ENCODE data around the gene ACOT8.
"Not testable (repeated sequence)": the region's sequence is repeated elsewhere in the genome, so short reads cannot be mapped to it uniquely, and the experiment has no call there.

Gene ACOT8

GRCh38 chr20:45857114-45857881, at the start of gene ACOT8, which contains the start of gene ZSWIM3:
Gene ACOT8, minus strand, starts transcription at chr20:45857392. Its CDS starts 77 bp downstream, at chr20:45857315.
Gene ZSWIM3, plus strand, starts transcription at chr20:45857614. Its CDS starts 212 bp downstream, at chr20:45857826.
- peak; percentile 100 for DNase-seq (ENCODE audit: low read depth, low spot score)
- Histone ChIP-seq H3K27me3 (ENCODE audit: control insufficient read depth, insufficient read depth, low read length) (no peaks in the 10 kb centered on the region), H3K4me3 (ENCODE audit: low read length) (peak within 1 kb of the TSS; percentile 69), H3K36me3 (ENCODE audit: control insufficient read depth, insufficient read depth, low read length) (no peaks in the 10 kb centered on the region), H3K9me3 (ENCODE audit: control insufficient read depth, insufficient read depth, low read length) (no peaks in the 10 kb centered on the region), H3K4me1 (ENCODE audit: control insufficient read depth, insufficient read depth, low read length) (peaks cover 4% of the 10 kb centered on the region; the same call in 1 of the 2 replicates), H3K27ac (ENCODE audit: low read length) (no peak within 1 kb of the TSS)
- no CpG with 5 or more reads among the region's 36 CpGs for WGBS (ENCODE audit: insufficient coverage, insufficient read length)

- Histone ChIP-seq H3K27me3 (ENCODE audit: control insufficient read depth, insufficient read depth, low read length) (no peaks in the 10 kb centered on the region), H3K4me3 (ENCODE audit: low read length) (no peak overlapping the region), H3K36me3 (ENCODE audit: control insufficient read depth, insufficient read depth, low read length) (peaks cover 27% of the 10 kb centered on the region), H3K9me3 (ENCODE audit: control insufficient read depth, insufficient read depth, low read length) (no peaks in the 10 kb centered on the region), H3K27ac (ENCODE audit: low read length) (no peak overlapping the region), H3K4me1 (ENCODE audit: control insufficient read depth, insufficient read depth, low read length) (no peaks in the 10 kb centered on the region)
- no CpG with 5 or more reads among the region's 8 CpGs for WGBS (ENCODE audit: insufficient coverage, insufficient read length)
- no peak for DNase-seq (ENCODE audit: low read depth, low spot score)
Observed at GRCh38 chr20:45905505-45906079, 48.4 kb upstream of the ACOT8 start.

- peaks cover 27% of the 10 kb centered on the region for H3K36me3 ChIP-seq (ENCODE audit: control insufficient read depth, insufficient read depth, low read length)
- no peaks in the 10 kb centered on the region for H3K9me3 ChIP-seq (ENCODE audit: control insufficient read depth, insufficient read depth, low read length)
- WGBS (ENCODE audit: insufficient coverage, insufficient read length) = no CpG with 5 or more reads among the region's 16 CpGs
- no peak overlapping the region for H3K27ac ChIP-seq (ENCODE audit: low read length)
- no peaks in the 10 kb centered on the region for H3K27me3 ChIP-seq (ENCODE audit: control insufficient read depth, insufficient read depth, low read length)
- no peak overlapping the region for H3K4me3 ChIP-seq (ENCODE audit: low read length)
- no peak for DNase-seq (ENCODE audit: low read depth, low spot score)
- no peaks in the 10 kb centered on the region for H3K4me1 ChIP-seq (ENCODE audit: control insufficient read depth, insufficient read depth, low read length)
Observed at GRCh38 chr20:45904583-45905504, 47.7 kb upstream of the ACOT8 start.

DNA sequence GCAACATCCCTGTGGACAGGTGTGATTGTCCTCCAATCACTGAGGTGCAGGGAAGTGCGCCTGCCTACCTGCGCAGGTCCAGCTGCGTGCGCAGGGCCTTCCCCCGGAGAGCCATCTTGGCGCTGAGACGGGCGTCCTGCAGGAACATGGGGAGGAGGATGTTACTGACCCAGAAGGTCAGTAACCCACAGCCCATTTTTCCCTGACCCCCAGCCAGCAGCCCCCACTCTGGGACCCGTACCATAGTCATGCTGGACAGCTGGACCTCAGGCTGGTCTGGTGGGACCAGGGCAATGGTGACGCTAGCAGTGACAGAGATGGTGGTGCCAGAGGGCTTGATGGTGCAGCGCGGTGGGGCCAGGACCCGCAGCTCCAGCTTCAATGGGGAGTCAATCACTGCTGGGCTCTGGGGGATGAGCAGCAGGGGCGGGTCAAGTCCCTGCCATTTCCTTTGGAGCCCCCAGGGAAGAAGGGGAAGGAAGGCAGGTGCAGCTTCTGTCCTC, 45.1 kb upstream of the ACOT8 start:
- H3K9me3 ChIP-seq (ENCODE audit: control insufficient read depth, insufficient read depth, low read length) = no peaks in the 10 kb centered on the region
- no CpG with 5 or more reads among the region's 14 CpGs for WGBS (ENCODE audit: insufficient coverage, insufficient read length)
- no peak for DNase-seq (ENCODE audit: low read depth, low spot score)
- peaks cover 20% of the 10 kb centered on the region for H3K36me3 ChIP-seq (ENCODE audit: control insufficient read depth, insufficient read depth, low read length)
- no peaks in the 10 kb centered on the region for H3K4me1 ChIP-seq (ENCODE audit: control insufficient read depth, insufficient read depth, low read length)
- H3K4me3 ChIP-seq (ENCODE audit: low read length) = no peak overlapping the region
- no peaks in the 10 kb centered on the region for H3K27me3 ChIP-seq (ENCODE audit: control insufficient read depth, insufficient read depth, low read length)
- no peak overlapping the region for H3K27ac ChIP-seq (ENCODE audit: low read length)

DNA sequence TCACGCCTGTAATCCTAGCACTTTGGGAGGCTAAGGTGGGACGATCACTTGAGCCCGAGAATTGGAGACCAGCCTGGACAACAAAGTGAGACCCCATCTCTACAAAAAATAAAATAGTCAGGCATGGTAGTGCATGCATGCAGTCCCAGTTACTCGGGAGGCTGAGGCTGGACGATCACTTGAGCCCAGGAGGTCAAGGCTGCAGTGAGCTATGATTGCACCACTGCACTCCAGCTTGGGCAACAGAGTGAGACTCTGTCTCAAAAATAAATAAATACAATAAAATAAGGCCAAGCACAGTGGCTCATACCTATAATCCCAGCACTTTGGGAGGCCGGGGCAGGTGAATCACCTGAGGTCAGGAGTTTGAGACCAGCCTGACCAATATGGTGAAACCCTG, 44.1 kb upstream of the ACOT8 start:
- not testable (repeated sequence) for H3K27ac ChIP-seq (ENCODE audit: low read length); H3K27me3 ChIP-seq (ENCODE audit: control insufficient read depth, insufficient read depth, low read length); H3K9me3 ChIP-seq (ENCODE audit: control insufficient read depth, insufficient read depth, low read length); H3K4me1 ChIP-seq (ENCODE audit: control insufficient read depth, insufficient read depth, low read length); DNase-seq (ENCODE audit: low read depth, low spot score); H3K4me3 ChIP-seq (ENCODE audit: low read length)
- peaks cover 20% of the 10 kb centered on the region for H3K36me3 ChIP-seq (ENCODE audit: control insufficient read depth, insufficient read depth, low read length)
- no CpG with 5 or more reads among the region's 6 CpGs for whole genome bisulfite sequencing (ENCODE audit: insufficient coverage, insufficient read length)

- H3K4me3 ChIP-seq (ENCODE audit: low read length) = no peak overlapping the region
- DNase-seq (ENCODE audit: low read depth, low spot score) = no peak
- H3K36me3 ChIP-seq (ENCODE audit: control insufficient read depth, insufficient read depth, low read length) = peaks cover 15% of the 10 kb centered on the region
- no CpG with 5 or more reads among the region's 13 CpGs for WGBS (ENCODE audit: insufficient coverage, insufficient read length)
- H3K9me3 ChIP-seq (ENCODE audit: control insufficient read depth, insufficient read depth, low read length) = no peaks in the 10 kb centered on the region
- H3K27me3 ChIP-seq (ENCODE audit: control insufficient read depth, insufficient read depth, low read length) = no peaks in the 10 kb centered on the region
- no peaks in the 10 kb centered on the region for H3K4me1 ChIP-seq (ENCODE audit: control insufficient read depth, insufficient read depth, low read length)
- no peak overlapping the region for H3K27ac ChIP-seq (ENCODE audit: low read length)
Observed at GRCh38 chr20:45899046-45899835, 42.0 kb upstream of the ACOT8 start.

- DNase-seq (ENCODE audit: low read depth, low spot score) = no peak
- Histone ChIP-seq H3K27ac (ENCODE audit: low read length) (no peak overlapping the region), H3K9me3 (ENCODE audit: control insufficient read depth, insufficient read depth, low read length) (no peaks in the 10 kb centered on the region), H3K36me3 (ENCODE audit: control insufficient read depth, insufficient read depth, low read length) (peaks cover 15% of the 10 kb centered on the region), H3K4me1 (ENCODE audit: control insufficient read depth, insufficient read depth, low read length) (no peaks in the 10 kb centered on the region), H3K27me3 (ENCODE audit: control insufficient read depth, insufficient read depth, low read length) (no peaks in the 10 kb centered on the region), H3K4me3 (ENCODE audit: low read length) (no peak overlapping the region)
- no CpG with 5 or more reads among the region's 12 CpGs for WGBS (ENCODE audit: insufficient coverage, insufficient read length)
Observed at GRCh38 chr20:45898285-45898684, 41.1 kb upstream of the ACOT8 start.

DNA sequence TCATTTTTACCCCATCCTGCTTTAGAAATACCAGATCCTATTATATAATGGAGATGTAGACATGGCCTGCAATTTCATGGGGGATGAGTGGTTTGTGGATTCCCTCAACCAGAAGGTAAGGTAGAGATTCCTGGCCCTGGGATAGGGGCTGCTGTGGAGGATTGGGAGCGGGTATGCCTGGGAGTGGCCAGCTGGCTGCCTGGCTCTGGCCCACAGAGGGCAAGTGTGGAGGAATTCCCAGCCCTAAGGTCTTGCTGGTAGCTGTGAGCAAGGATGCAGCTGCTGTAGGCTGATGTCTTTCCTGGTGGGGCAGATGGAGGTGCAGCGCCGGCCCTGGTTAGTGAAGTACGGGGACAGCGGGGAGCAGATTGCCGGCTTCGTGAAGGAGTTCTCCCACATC, 40.5 kb upstream of the ACOT8 start:
- no peaks in the 10 kb centered on the region for H3K4me1 ChIP-seq (ENCODE audit: control insufficient read depth, insufficient read depth, low read length)
- H3K36me3 ChIP-seq (ENCODE audit: control insufficient read depth, insufficient read depth, low read length) = peaks cover 15% of the 10 kb centered on the region
- WGBS (ENCODE audit: insufficient coverage, insufficient read length) = no CpG with 5 or more reads among the region's 7 CpGs
- no peak overlapping the region for H3K4me3 ChIP-seq (ENCODE audit: low read length)
- H3K27me3 ChIP-seq (ENCODE audit: control insufficient read depth, insufficient read depth, low read length) = no peaks in the 10 kb centered on the region
- H3K9me3 ChIP-seq (ENCODE audit: control insufficient read depth, insufficient read depth, low read length) = no peaks in the 10 kb centered on the region
- no peak for DNase-seq (ENCODE audit: low read depth, low spot score)
- H3K27ac ChIP-seq (ENCODE audit: low read length) = no peak overlapping the region

GRCh38 chr20:45897289-45897688, 40.1 kb upstream of the ACOT8 start:
- peaks cover 14% of the 10 kb centered on the region for H3K36me3 ChIP-seq (ENCODE audit: control insufficient read depth, insufficient read depth, low read length)
- H3K9me3 ChIP-seq (ENCODE audit: control insufficient read depth, insufficient read depth, low read length) = no peaks in the 10 kb centered on the region
- no peak overlapping the region for H3K4me3 ChIP-seq (ENCODE audit: low read length)
- no peak for DNase-seq (ENCODE audit: low read depth, low spot score)
- no peak overlapping the region for H3K27ac ChIP-seq (ENCODE audit: low read length)
- H3K27me3 ChIP-seq (ENCODE audit: control insufficient read depth, insufficient read depth, low read length) = no peaks in the 10 kb centered on the region
- no peaks in the 10 kb centered on the region for H3K4me1 ChIP-seq (ENCODE audit: control insufficient read depth, insufficient read depth, low read length)
- WGBS (ENCODE audit: insufficient coverage, insufficient read length) = no CpG with 5 or more reads among the region's 2 CpGs
